H7 (cell line): Measurements from ENCODE around the gene TRA2B. TPM values are rescaled to one million over a fixed set of nuclear protein-coding genes. Genes with fewer than 3 reads are reported as not detected.
"Not testable (repeated sequence)": the region's sequence is repeated elsewhere in the genome, so short reads cannot be mapped to it uniquely, and the experiment has no call there.

ENCODE experiments used
- DNase-seq: peaks from one replicate; pipeline ENCODE4 v3.0.0; 2012
- H3K27me3 ChIP-seq: 2 replicates; pipeline ENCODE4 v1.6.0; 2011; ENCODE audit warnings: mild to moderate bottlenecking, low read length; ENCODE audit not compliant: control insufficient read depth, insufficient read depth
- H3K36me3 ChIP-seq: replicated peaks from 2 replicates; pipeline ENCODE4 v1.5.1; 2011; ENCODE audit warnings: low read length; ENCODE audit not compliant: control insufficient read depth, insufficient read depth
- H3K4me3 ChIP-seq: 2 replicates; pipeline ENCODE4 v1.5.1; 2011; ENCODE audit warnings: low read depth, mild to moderate bottlenecking, control low read depth, low read length, moderate library complexity; ENCODE audit not compliant: insufficient read depth
- total RNA-seq: library from RNA; depleted of rRNA; stranded (reverse); fragments of >200 nt; shearing (Covaris generic); gene quantifications from 2 replicates; pipeline ENCODE4 v1.2.3, GENCODE V29; 2014

TRA2B gene
- total RNA-seq, 1 experiment from 2014 or later, result 252 TPM

- H3K4me3 ChIP-seq, result no peak overlapping the region
- no peaks in the 10 kb centered on the region for H3K27me3 ChIP-seq
- peaks cover 41% of the 10 kb centered on the region for H3K36me3 ChIP-seq
- no peak for DNase-seq
Measured at GRCh38 chr3:185926445-185926844, 11.4 kb downstream of the TRA2B start.

DNA sequence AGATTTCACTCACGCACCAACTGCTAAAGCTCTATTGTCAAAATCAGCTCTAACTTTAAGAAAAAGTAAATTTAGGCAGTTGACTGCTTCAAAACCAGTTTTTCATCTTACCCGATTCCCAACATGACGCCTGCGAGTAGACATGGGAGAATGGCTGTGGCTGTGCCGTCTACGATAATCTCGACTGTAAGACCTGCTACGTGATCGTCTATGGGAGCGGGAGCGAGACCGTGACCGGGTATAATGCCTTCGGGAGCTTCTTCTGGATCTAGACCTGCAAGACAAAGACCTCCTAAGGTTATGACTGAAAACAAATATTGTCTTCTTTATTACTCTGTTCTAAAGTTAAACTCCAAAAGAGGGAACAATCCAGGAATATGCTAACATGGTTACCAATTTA lies 12.5 kb downstream of the TRA2B start:
- H3K4me3 ChIP-seq, result no peak overlapping the region
- H3K36me3 ChIP-seq, result peaks cover 44% of the 10 kb centered on the region
- no peaks in the 10 kb centered on the region for H3K27me3 ChIP-seq
- DNase-seq, result no peak

DNA sequence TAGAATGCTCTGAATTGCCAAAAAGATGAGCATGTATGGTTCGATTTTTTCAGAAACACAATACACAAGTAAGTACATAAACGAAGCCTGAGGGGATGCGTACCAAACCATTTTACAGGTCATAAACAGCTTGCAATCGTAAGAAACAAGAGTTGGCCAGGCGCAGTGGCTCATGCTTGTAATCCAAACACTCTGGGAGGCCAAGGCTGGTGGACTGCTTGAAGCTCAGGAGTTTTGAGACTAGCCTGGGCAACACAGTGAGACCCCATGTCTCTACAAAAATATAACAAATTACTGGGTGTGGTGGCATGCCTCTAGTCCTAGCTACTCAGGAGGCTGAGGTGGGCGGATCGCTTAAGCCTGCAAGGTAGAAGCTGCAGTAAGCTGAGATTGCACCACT lies 13.4 kb downstream of the TRA2B start:
- no peak overlapping the region for H3K4me3 ChIP-seq
- H3K36me3 ChIP-seq, result peaks cover 52% of the 10 kb centered on the region
- DNase-seq, result no peak
- no peaks in the 10 kb centered on the region for H3K27me3 ChIP-seq

DNA sequence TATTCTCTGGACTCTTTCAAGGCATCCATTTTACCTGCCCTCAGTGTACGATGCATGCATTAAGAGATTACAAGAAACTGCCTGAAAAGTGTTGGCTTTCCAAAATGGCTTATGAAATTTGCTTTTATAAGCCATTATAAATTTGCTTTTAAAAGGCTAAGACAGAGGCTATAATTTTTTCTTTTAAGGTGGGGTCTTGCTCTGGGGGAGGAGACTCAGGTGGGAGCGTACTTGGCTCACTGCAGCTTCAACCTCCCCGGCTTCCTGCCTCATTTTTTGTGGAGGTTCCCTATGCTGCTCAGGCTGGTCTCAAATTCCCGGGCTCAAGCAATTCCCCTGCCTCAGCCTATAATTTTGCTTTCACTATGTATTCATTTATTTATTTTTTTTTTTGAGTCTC lies 17.6 kb downstream of the TRA2B start:
- Histone ChIP-seq H3K27me3 (no peaks in the 10 kb centered on the region), H3K4me3 (no peak overlapping the region), H3K36me3 (peaks cover 58% of the 10 kb centered on the region)
- DNase-seq, result no peak

GRCh38 chr3:185916042-185916833 lies 21.6 kb downstream of the TRA2B start:
- Histone ChIP-seq H3K4me3 (no peak overlapping the region), H3K36me3 (peaks cover 30% of the 10 kb centered on the region), H3K27me3 (no peaks in the 10 kb centered on the region)
- DNase-seq, result no peak

DNA sequence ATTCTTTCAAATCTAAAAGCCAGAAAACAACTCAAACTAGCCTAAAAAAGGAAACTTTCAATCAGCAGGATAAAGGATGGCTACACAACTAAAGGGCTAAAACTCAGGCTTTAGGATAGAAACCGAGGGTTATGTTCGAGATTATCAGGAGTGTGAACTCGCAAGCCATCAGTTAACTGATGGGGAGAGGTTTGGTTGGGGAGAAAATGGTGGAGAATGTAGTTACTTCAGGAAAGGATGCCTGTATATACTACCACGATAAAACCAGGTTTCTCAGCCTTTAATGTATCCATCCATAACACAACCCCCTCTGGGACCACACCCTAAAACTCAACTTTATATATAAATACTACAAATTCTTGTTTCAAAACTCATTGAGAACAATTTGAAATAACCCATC lies 22.2 kb downstream of the TRA2B start:
- no peaks in the 10 kb centered on the region for H3K27me3 ChIP-seq
- no peak for DNase-seq
- peaks cover 25% of the 10 kb centered on the region for H3K36me3 ChIP-seq
- no peak overlapping the region for H3K4me3 ChIP-seq

DNA sequence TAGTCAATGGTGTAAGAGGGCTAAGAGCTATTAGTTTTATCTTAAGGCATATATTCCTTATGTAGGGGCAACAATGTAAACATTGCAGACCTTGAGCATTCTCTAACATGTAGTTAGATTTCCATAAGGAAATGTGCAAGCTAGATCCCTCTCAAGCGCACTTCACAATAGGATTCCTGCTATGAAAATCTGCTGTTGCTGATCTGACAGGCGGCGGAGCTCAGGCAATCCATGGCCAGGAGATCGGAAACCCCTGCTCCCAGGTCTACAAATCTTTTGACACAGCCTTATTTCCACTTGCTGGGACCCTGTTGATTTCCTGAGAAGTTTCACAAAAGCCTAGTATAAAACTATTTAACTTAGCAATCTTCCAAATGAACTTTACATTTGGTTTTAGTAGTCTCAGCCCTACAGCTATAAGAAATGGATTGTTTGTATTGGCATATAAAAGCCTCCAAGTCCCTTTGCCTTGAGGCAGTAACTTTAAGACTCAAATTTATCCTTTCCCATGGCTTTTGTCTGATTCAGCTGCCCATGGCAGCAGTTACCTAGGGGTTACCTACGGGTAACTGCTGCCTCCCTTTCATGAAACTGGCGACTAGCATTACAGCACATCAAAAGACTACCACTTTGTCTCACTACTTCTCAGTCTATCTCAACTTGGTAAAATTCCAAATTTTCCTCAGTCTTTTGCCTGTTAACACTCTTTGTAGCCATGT lies 22.7 kb downstream of the TRA2B start:
- no peaks in the 10 kb centered on the region for H3K27me3 ChIP-seq
- peaks cover 23% of the 10 kb centered on the region for H3K36me3 ChIP-seq
- H3K4me3 ChIP-seq, result no peak overlapping the region
- no peak for DNase-seq

- H3K27me3 ChIP-seq, result no peaks in the 10 kb centered on the region
- DNase-seq, result no peak
- H3K4me3 ChIP-seq, result no peak overlapping the region
- peaks cover 12% of the 10 kb centered on the region for H3K36me3 ChIP-seq
Measured at GRCh38 chr3:185912929-185913901, 24.6 kb downstream of the TRA2B start.

DNA sequence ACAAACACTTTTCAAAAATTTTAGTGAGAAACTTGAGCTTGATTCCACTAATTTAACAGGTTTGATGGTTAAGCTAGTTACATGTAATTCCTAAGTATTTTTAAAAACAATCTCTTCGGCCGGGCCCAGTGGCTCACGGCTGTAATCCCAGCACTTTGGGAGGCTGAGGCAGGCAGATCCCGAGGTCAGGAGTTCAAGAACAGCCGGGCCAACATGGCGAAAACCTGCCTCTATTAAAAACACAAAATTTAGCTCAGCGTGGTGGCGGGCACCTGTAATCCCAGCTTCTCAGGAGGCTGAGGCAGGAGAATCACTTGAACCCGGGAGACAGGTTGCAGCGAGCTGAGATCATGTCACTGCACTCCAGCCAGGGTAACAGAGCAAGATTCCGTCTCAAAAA lies 25.3 kb downstream of the TRA2B start:
- DNase-seq, result no peak
- Histone ChIP-seq H3K27me3 (no peaks in the 10 kb centered on the region), H3K4me3 (no peak overlapping the region), H3K36me3 (peaks cover 8% of the 10 kb centered on the region)

- H3K27me3 ChIP-seq, H3K36me3 ChIP-seq, DNase-seq, H3K4me3 ChIP-seq: not testable (repeated sequence)
Measured at GRCh38 chr3:185911076-185911448, 26.8 kb downstream of the TRA2B start.

DNA sequence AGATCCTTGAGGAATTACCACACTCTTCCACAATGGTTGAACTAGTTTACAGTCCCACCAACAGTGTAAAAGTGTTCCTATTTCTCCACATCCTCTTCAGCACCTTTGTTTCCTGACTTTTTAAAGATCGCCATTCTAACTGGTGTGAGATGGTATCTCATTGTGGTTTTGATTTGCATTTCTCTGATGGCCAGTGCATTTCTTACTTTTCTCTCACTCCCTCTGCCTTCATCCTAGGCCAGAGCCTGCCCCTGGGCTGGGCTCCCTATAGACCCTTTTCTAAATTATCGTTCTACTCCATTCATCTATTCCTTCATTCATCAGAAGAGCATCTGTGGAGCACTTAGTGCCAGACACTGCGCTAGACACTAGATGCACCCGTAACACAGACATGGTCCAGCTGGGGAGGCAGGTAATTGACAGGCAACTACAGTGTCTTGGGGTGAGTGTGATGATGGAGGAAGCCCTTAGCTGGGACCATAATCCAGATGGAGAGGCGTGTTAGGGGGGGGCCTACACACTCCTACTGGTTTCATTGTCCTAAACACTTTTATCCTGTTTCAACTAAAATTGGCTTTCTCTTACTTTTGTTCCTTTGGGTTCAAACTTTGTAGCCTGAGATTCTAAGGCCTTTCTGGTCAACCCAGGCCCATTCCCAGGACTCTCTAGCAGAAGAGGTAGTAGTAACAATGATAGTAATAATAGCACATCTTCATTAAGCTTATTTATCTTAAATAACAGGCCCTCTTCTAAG lies 27.3 kb downstream of the TRA2B start:
- not testable (repeated sequence) for H3K4me3 ChIP-seq, H3K36me3 ChIP-seq, H3K27me3 ChIP-seq, DNase-seq

DNA sequence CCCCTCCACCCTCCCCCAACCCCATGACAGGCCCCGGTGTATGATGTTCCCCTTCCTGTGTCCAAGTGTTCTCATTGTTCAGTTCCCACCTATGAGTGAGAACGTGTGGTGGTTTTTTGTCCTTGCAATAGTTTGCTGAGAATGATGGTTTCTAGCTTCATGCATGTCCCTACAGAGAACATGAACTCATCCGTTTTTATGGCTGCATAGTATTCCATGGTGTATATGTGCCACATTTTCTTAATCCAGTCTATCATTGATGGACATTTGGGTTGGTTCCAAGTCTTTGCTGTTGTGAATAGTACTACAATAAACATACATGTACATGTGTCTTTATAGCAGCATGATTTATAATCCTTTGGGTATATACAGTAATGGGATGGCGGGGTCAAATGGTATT lies 27.9 kb downstream of the TRA2B start:
- H3K27me3 ChIP-seq, DNase-seq, H3K36me3 ChIP-seq, H3K4me3 ChIP-seq: not testable (repeated sequence)

GRCh38 chr3:185900228-185900627 lies 37.6 kb downstream of the TRA2B start:
- no peak for DNase-seq
- Histone ChIP-seq H3K4me3 (no peak overlapping the region), H3K27me3 (no peaks in the 10 kb centered on the region), H3K36me3 (no peaks in the 10 kb centered on the region)

- Histone ChIP-seq H3K27me3 (no peaks in the 10 kb centered on the region), H3K4me3 (no peak overlapping the region), H3K36me3 (no peaks in the 10 kb centered on the region)
- no peak for DNase-seq
Measured at GRCh38 chr3:185896636-185897035, 41.2 kb downstream of the TRA2B start.
